HG02884 (cell line): ENCODE data around the gene INPP5A.

ENCODE experiments used
- ATAC-seq: cut with Tn5 transposase; IDR thresholded peaks from one replicate; pipeline ENCODE4 v1.9.1; 2021; ENCODE audit warnings: mild to moderate bottlenecking, moderate library complexity; ENCODE audit not compliant: unreplicated experiment

INPP5A gene

GRCh38 chr10:132804785-132805426, 267.3 kb downstream of the INPP5A start:
- no peak for ATAC-seq

- no peak for ATAC-seq
Measured at GRCh38 chr10:132805599-132805998, 268.0 kb downstream of the INPP5A start.

- ATAC-seq, result no peak
Measured at GRCh38 chr10:132806110-132806509, 268.5 kb downstream of the INPP5A start.

GRCh38 chr10:132806561-132807003, 269.0 kb downstream of the INPP5A start:
- ATAC-seq, result no peak

GRCh38 chr10:132807621-132808049, 270.0 kb downstream of the INPP5A start:
- no peak for ATAC-seq

GRCh38 chr10:132808383-132809231, 271.0 kb downstream of the INPP5A start:
- no peak for ATAC-seq

GRCh38 chr10:132809232-132810140, 271.9 kb downstream of the INPP5A start:
- ATAC-seq, result no peak

GRCh38 chr10:132810141-132810806, 272.7 kb downstream of the INPP5A start:
- no peak for ATAC-seq

- ATAC-seq, result no peak
Measured at GRCh38 chr10:132810807-132811700, 273.5 kb downstream of the INPP5A start.

- ATAC-seq, result no peak
Measured at GRCh38 chr10:132811891-132812481, 274.4 kb downstream of the INPP5A start.

- ATAC-seq, result no peak
Measured at GRCh38 chr10:132812520-132812919, 274.9 kb downstream of the INPP5A start.

- ATAC-seq, result no peak
Measured at GRCh38 chr10:132813001-132813401, 275.4 kb downstream of the INPP5A start.

GRCh38 chr10:132813560-132814468, 276.2 kb downstream of the INPP5A start:
- no peak for ATAC-seq

- ATAC-seq, result no peak
Measured at GRCh38 chr10:132814469-132814856, 276.9 kb downstream of the INPP5A start.

GRCh38 chr10:132815168-132815857, 277.7 kb downstream of the INPP5A start:
- ATAC-seq, result no peak

- ATAC-seq, result no peak
Measured at GRCh38 chr10:132816718-132817117, 279.1 kb downstream of the INPP5A start.

- no peak for ATAC-seq
Measured at GRCh38 chr10:132817701-132818211, 280.2 kb downstream of the INPP5A start.
